HG02571 (cell line): ENCODE measurements around the gene GCSAML.

Experiments used
- ATAC-seq: cut with Tn5 transposase; IDR thresholded peaks from one replicate; pipeline ENCODE4 v1.9.1; 2021; ENCODE audit warnings: mild to moderate bottlenecking, moderate library complexity; ENCODE audit not compliant: unreplicated experiment

GCSAML gene

GRCh38 chr1:247562198-247562597 lies 13.3 kb downstream of the GCSAML start:
- no peak for ATAC-seq

GRCh38 chr1:247574236-247574635 lies 25.3 kb downstream of the GCSAML start:
- no peak for ATAC-seq

GRCh38 chr1:247574664-247575063 lies 25.7 kb downstream of the GCSAML start:
- ATAC-seq: no peak

DNA sequence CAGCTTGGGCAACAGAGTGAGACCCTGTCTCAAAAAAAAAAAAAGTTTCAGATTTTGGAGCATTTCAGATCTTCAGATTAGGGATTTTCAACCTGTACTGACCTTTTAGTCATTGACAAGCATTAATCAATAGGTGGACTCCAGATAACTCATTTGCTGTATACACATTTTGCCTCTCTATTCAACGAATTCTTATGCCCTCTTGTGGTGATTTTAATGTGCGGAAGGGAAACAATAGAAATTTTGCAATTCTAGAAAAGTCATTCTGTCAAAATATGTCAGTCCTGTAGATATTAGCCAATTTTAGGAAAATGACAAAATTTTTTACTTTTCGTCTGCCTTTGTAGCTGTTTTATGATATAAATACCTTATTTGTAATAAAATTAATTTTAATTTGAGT lies 27.6 kb downstream of the GCSAML start:
- ATAC-seq: no peak

GRCh38 chr1:247578946-247579460 lies 30.1 kb downstream of the GCSAML start:
- no peak for ATAC-seq

DNA sequence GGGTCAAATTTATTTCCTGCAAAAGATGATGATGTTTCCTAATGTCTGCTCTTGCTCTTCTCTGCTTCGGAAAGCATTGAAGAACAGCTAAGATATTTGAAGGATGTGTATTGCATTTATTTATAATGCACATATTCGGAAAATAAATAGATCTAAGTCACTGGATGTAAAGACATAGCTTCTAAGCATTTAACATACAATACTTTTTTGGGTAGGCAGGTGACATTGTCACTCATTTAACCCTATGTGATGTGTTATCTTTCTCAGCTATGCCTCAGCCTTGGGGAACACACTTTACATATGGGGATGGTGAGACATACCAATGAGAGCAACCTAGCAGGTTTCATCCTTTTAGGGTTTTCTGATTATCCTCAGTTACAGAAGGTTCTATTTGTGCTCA lies 39.1 kb downstream of the GCSAML start, which contains the start of gene OR2G2:
OR2G2 (plus strand) TSS at position 301 of the 400 bp plus-strand sequence; CDS start at position 301, 0 bp downstream.
- ATAC-seq: no peak

DNA sequence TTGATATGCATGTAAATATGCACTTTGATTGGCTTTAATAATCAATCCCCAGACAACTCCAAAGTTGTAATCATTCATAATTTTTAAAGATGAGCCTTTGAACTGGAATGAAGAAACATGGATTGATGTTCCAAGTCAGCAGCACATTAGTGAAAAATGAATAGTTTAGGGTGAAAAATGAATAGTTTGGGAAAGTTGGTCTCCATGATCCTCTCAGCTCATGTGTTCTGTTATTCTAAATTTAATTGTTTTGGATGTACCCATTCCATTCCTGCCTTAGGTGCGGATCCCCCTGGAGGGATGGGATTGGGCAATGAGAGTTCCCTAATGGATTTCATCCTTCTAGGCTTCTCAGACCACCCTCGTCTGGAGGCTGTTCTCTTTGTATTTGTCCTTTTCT lies 56.4 kb downstream of the GCSAML start, which contains the start of gene OR2G3:
OR2G3 (plus strand) TSS at position 301 of the 400 bp plus-strand sequence; CDS start at position 301, 0 bp downstream.
- no peak for ATAC-seq

DNA sequence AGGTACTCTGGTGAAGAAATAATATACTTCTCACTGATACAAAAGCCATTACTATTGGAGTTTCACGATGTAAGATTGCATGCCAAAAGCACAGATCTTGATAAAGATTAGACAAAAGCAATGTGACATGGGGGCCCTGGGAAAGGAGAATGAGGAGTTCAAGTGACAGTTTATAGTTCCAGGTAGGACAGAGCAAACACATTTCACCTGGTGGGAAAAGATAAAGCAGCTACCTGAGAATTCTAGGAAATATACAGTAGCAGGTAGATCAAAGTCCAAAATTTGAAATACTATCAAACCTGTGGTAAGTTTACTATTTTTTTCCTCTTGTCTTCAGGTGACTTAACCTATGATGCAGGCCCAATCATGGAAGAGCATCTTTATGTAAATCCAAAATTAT lies 64.5 kb downstream of the GCSAML start:
- no peak for ATAC-seq

DNA sequence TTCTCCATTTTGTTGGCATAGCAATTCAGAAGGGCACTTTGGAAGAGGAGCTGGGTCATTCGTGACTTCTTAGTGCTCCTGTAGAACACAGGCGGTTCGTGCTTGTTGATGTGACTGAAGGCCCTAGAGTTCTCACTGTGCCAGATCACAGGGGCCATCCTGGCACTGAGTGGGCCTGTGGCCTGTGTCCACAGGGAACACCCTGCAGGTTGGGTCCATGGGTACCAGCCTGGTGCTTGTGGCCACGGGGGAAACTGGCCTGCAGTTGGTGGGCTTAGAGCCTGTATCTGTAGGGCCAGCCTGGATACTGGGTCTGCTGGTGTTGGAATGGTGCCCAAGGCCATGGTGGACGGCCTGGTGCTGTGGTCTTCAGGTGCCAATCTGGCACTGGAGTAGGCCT lies 65.7 kb downstream of the GCSAML start:
- no peak for ATAC-seq
